Measurements from ENCODE around the gene LPAR5.

Gene LPAR5

GRCh38 chr12:6630736-6631135 is 5.0 kb downstream of the LPAR5 start:
- no peak for TF ChIP-seq CTCF (IDR thresholded peaks at IDR 0.05; ENCODE audit: insufficient read depth, low read depth, low read length, missing control alignments)
- DNase-seq (ENCODE audit: low read depth): no peak
- H3K4me3 ChIP-seq (ENCODE audit: low read depth, low read length): peak overlapping the region; percentile 69

GRCh38 chr12:6627616-6628015 is 8.1 kb downstream of the LPAR5 start:
- TF ChIP-seq CTCF (IDR thresholded peaks at IDR 0.05; ENCODE audit: insufficient read depth, low read depth, low read length, missing control alignments): no peak
- peak; percentile 75 for DNase-seq (ENCODE audit: low read depth)
- H3K4me3 ChIP-seq (ENCODE audit: low read depth, low read length): peak overlapping the region; percentile 50

- DNase-seq (ENCODE audit: low read depth): no peak
- TF ChIP-seq CTCF (IDR thresholded peaks at IDR 0.05; ENCODE audit: insufficient read depth, low read depth, low read length, missing control alignments): no peak
- no peak overlapping the region for H3K4me3 ChIP-seq (ENCODE audit: low read depth, low read length)
Observed at GRCh38 chr12:6626654-6627283, 9.0 kb downstream of the LPAR5 start.

- DNase-seq (ENCODE audit: low read depth): no peak
- TF ChIP-seq CTCF (IDR thresholded peaks at IDR 0.05; ENCODE audit: insufficient read depth, low read depth, low read length, missing control alignments): no peak
- no peak overlapping the region for H3K4me3 ChIP-seq (ENCODE audit: low read depth, low read length)
Observed at GRCh38 chr12:6620885-6621274, 14.9 kb downstream of the LPAR5 start.

- no peak for DNase-seq (ENCODE audit: low read depth)
- no peak for TF ChIP-seq CTCF (IDR thresholded peaks at IDR 0.05; ENCODE audit: insufficient read depth, low read depth, low read length, missing control alignments)
- no peak overlapping the region for H3K4me3 ChIP-seq (ENCODE audit: low read depth, low read length)
Observed at GRCh38 chr12:6620137-6620884, 15.4 kb downstream of the LPAR5 start.

GRCh38 chr12:6618483-6619225 is 17.1 kb downstream of the LPAR5 start:
- H3K4me3 ChIP-seq (ENCODE audit: low read depth, low read length): no peak overlapping the region
- no peak for TF ChIP-seq CTCF (IDR thresholded peaks at IDR 0.05; ENCODE audit: insufficient read depth, low read depth, low read length, missing control alignments)
- no peak for DNase-seq (ENCODE audit: low read depth)

Data from GM12865 (cell line).